ENCODE data around the gene SLC12A7.
"Not testable (repeated sequence)": the region's sequence is repeated elsewhere in the genome, so short reads cannot be mapped to it uniquely, and the experiment has no call there.

Gene SLC12A7

GRCh38 chr5:1034986-1035385 is 76.9 kb downstream of the SLC12A7 start:
- no peak for DNase-seq (ENCODE audit: low spot score)

- DNase-seq (ENCODE audit: low spot score), result no peak
Observed at GRCh38 chr5:1034421-1034905, 77.4 kb downstream of the SLC12A7 start.

GRCh38 chr5:1033606-1034420 is 78.0 kb downstream of the SLC12A7 start:
- DNase-seq (ENCODE audit: low spot score), result no peak

DNA sequence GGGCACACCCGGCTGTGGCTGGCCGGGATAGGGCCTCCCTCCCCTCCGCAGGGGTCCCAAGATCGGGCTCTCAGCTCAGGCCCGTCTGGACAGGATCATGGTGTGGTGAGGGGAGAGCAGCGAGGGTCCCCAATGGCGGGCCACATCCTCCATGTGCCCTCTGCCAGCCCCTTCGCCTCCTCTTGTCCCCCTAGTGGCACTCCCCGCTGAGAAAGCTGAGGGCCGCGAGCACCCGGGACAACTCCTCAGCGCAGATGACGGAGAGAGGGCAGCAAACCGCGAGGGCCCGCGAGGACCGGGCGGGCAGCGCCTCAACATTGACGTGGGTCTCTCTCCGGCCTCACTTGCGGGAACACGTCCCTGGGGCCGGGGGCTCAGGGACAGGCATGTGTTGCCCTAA is 78.7 kb downstream of the SLC12A7 start:
- DNase-seq (ENCODE audit: low spot score), result no peak

DNA sequence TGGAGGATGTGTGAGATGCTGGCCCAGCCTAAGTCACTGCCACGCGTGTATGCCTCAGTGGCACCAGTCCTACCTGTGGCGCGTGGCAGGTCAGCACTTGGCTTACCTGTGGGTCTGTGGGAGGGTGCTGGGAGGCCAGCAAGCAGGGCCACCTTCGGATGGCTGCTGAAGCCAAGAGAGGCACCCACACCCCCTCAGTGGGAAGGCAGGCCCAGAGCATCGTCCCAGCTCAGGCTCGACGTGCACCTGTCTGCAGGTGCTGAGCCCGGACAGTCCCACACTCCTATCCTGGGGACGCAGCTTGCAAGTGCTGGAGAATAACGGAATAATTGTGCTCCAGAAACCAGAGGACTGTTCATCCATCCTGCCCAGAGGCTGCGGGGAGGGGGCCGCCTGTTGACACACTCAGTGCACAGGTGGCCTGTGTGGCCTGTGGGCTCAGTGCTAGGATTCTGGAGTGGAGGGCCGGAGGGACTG is 79.3 kb downstream of the SLC12A7 start:
- no peak for DNase-seq (ENCODE audit: low spot score)

DNA sequence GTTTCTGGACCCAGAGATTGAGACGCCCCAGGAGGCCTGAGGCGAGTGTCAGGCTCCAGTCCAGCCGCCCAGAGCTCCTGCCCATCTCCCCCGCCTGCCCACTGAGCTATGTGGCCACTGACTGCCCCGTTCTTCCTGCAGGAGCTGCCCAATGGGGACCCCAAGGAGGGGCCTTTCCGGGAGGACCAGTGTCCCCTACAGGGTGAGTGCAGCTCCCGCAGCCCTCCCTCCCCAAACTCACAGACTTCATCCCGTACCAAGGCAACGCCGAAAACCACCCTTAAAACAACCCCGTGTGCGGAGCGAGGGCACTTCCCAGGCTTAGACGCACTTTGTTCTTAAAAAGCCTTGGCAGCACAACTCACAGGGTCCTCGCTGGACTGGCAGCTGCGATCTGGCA is 79.9 kb downstream of the SLC12A7 start:
- DNase-seq (ENCODE audit: low spot score), result no peak

DNA sequence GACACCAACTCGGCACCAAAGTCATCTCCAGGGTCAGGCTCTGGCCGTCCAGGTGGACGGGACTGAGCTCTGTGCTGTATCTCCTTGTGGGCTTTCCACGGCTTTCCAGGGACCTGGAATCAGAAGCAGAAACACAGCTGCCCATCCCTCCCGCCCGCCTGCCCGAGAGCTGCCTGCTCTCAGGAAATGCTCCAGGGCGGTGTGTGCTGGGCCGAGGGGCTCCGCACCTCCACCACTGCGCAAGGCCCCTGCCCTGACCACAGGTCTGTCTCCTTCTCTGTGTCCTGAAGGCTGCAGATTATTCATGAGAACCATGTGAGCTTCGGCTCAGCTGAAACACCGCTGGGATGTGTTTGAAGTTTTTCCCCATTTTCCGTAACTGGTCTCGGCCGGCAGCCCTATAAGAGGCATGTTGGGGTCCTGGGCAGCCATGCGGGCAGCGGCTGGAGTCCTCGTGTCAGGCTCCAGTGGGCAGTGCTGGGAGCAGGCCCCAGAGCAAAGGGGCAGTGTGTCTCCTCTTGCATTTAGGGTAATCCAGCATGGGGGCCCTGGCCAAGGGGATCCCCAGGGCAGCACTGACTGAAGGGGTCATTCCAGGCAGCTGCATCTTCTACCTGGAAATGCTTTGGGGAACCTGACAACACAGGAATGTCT is 80.4 kb downstream of the SLC12A7 start:
- DNase-seq (ENCODE audit: low spot score), result no peak

DNA sequence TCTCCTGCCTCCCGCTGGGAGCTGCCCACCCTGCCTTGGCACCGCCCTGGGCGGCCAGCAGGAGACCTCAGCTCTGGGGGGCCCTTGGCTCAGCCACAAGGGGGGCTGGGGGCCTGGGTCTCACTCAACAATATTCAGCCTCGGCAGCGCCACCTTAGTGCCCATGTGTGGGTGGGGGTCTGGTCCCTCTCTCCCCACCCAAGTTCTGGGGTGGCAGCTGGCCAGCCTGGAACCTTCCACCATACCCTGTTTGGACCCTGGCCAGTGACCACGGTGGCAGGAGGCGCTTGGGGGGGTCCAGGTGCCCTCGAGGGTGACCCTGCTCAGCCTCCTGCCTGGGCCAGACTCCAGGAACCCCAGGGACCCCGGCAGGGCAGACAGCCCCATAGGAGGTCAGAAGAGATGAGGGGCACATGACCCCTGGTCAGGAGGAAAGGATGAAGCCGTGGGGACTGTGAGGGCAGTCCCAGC is 81.0 kb downstream of the SLC12A7 start:
- DNase-seq (ENCODE audit: low spot score), result no peak

DNA sequence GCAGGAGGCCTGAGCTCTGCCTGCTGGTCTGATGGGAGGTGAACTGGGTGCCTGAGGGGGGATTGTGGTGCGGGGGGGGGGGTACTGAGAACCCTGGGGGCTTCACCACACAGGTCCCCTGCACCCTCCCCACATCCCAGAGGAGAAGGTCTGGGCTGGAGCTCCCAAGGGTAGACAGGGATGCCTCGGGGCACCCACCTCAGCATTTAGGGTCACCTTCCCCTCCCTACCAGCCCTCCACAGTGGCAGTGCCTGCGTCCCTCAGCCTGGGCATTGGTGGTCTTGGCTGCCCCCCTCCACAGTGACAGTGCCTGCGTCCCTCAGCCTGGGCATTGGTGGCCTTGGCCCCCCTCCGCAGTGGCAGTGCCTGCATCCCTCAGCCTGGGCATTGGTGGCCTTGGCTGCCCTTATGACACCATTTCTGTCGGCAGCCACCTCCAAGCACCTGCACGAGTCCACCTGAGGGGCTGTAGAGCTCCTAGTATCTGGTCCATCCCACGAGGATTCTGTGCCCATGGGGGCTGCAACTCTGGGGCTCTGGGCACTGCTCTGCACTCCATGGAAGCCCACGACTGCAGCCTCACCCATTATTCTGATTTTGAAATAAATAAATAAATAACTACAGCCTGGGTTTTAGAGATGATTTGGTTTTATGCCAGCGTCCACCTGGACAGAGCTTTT is 81.8 kb downstream of the SLC12A7 start:
- DNase-seq (ENCODE audit: low spot score), result no peak

DNA sequence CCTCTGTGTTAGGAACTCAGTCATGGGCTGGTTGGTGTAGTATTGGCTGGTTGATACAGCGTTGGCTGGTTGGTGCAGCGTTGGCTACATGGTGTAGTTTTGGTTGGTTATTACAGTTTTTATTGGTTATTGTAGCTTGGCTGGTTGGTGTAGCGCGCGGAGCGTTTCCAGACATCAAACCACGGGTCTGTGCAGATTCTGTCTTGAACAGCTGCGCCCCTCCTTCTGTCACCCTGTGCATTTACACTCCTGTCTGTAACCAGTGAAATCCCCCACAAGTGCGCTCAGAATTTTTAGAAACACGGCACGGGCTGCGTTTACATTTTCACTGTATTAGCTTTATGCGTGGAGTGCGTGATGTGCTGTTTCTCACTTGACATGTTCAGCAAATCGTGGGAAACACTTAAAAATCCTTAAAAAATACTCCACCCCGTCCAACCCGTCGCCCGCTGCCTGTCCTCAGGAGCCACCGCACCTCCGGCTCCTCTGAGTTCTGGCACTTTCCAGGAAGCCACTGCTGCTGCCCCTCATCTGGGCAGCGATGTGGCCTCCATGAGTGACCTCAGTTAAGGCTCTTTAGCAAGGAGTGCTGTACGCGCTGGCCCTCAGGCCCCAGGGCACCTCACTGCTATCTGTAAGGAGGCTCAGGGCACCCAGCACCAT is 82.5 kb downstream of the SLC12A7 start:
- DNase-seq (ENCODE audit: low spot score), result no peak

DNA sequence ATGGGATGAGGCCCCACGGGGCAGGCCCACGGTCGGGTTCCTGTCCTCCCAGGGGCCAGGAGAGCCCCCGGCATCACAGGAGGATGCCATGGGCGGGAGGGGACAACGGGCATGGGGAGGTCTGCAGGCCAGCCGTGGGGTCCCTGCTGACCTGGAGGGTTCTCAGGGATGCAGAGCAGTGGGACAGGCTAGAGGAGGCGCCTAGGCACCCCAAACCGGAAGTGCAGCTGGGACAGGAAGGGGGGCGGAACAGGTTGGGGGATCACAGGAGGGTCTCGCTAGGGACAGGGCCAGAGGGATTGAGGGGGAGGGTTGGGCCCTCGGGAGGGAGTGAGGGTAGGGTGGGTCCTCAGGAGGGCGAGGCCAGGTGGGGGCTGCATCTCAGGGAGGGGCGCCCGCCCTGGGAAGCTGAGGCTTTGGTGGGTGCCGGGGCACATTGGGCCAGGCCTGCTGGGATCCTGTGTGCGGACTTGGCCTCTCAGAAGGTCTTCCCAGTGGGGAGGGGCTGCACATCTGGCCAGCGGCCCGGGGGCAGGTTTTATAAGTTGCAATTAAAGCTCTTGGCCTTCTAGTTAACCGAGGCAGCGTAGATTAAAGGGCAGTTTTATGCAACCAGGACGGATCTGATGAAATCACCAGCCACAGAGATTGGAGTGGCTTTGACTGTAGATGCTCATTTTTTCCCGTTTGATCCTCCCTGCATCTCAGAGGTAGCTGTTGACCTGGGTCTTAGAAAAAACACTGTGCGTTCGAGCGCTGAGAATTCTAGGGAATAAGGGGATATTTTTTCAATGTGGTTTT is 83.2 kb downstream of the SLC12A7 start:
- no peak for DNase-seq (ENCODE audit: low spot score)

- no peak for DNase-seq (ENCODE audit: low spot score)
Observed at GRCh38 chr5:1027631-1028441, 84.0 kb downstream of the SLC12A7 start.

- DNase-seq (ENCODE audit: low spot score), result no peak
Observed at GRCh38 chr5:1026700-1027621, 84.9 kb downstream of the SLC12A7 start.

- DNase-seq (ENCODE audit: low spot score), result not testable (repeated sequence)
Observed at GRCh38 chr5:1021969-1022336, 89.9 kb downstream of the SLC12A7 start.

GRCh38 chr5:1021136-1021968 is 90.5 kb downstream of the SLC12A7 start:
- no peak for DNase-seq (ENCODE audit: low spot score)

DNA sequence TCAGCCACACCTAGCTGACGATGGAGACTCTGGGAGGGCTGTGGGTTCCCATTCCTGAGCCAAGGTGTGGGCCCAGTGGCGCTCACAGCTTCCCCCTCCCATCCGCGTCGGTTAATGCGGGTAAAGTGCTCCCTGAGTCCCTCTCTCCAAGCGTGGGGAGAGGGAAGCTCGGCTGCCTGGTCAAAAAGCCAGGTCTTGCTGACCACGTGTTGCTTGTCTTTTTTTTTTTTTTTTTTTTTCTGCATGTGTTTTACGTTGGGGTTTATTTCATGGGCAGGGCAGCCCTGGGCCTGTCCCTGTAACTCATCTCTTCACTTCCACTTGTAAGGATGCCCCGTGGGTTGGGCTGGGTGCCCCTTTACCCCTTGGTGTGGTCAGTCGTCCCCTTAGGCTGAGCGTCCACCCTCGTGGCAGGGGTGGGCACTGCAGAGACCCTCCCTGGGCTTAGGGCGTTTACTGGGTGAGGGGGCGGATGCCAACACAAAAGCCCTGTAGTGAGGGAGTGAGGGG is 91.4 kb downstream of the SLC12A7 start:
- no peak for DNase-seq (ENCODE audit: low spot score)

DNA sequence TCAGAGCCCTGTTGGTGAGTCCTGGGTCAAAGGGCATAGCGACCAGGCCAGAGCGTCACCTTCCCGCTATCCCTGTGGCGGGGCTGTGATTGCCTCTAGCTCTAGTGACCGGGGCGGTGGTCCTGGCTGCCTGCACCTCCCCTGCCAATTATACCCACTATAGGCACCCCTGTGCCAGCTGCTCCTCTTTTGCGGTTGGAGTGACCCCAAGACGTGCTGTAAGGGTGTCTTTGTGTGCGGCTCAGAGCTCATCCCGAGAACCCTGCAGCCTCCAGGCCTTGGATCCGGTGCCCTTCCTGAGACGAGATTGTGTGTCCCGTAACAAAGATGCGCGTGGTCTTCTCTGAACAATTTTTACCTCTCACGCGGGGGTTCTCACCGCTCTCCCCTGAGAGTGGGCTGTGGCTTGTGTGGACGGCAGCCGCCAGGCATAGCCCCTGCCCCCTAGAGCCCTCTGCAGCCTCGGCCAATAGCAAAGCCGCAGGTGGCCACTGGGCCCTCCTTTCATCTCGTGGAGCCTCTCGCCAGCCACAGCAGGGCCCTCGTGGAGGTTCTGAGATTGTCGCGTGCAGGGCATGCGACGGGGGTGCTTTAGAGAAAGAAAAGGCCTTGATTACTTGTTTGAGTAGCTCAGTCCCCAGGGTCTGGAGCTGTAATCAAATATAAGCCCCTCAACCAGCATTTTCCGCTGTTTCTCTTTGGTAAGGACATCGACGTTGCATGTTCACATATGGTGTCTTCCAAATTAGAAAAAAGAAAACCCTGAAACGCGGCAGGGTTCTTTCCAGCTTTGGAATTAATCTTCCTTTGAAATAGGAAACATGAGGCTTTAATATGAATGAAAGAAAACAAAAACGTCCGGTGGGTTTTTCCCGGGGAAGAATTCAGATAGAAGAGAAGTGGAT is 92.6 kb downstream of the SLC12A7 start:
- DNase-seq (ENCODE audit: low spot score), result no peak
